Liver (tissue), 9 donors: Measurements from ENCODE around the gene PRPF6. TPM values are rescaled to one million over a fixed set of nuclear protein-coding genes. Genes with fewer than 3 reads are reported as not detected.
A peak's percentile ranks its signal among the peaks of the same experiment; 100 is the strongest.

Experiments
- DNase-seq: peaks from one replicate; pipeline ENCODE4 v3.0.0-alpha.2; 2017; ENCODE audit warnings: low spot score
- H3K27ac ChIP-seq, 2 donors: one replicate each; pipeline ENCODE4 v1.7.0; 2013; ENCODE audit warnings: inconsistent platforms in 2 of 2, low read length in 2 of 2, control low read depth in 1 of 2, low read depth in 1 of 2, mild to moderate bottlenecking in 1 of 2
- H3K27me3 ChIP-seq, 4 donors: one replicate each; pipeline versions ENCODE4 v1.6.1 to v1.7.0; 2013; ENCODE audit warnings: low read length in 3 of 4, inconsistent platforms in 1 of 4, mild to moderate bottlenecking in 1 of 4, moderate library complexity in 1 of 4; ENCODE audit not compliant: control insufficient read depth in 4 of 4, insufficient read depth in 4 of 4
- H3K36me3 ChIP-seq, 4 donors: one replicate each; pipeline versions ENCODE4 v1.6.1 to v1.7.0; 2013; ENCODE audit warnings: low read length in 3 of 4, mild to moderate bottlenecking in 3 of 4, low read depth in 1 of 4, moderate library complexity in 1 of 4; ENCODE audit not compliant: control insufficient read depth in 4 of 4, insufficient read depth in 3 of 4
- H3K4me1 ChIP-seq, 4 donors: one replicate each; pipeline versions ENCODE4 v1.6.1 to v1.7.0; 2013; ENCODE audit warnings: low read length in 3 of 4, mild to moderate bottlenecking in 3 of 4, moderate library complexity in 1 of 4; ENCODE audit not compliant: control insufficient read depth in 4 of 4, insufficient read depth in 4 of 4
- H3K4me3 ChIP-seq, 3 donors: one replicate each; pipeline versions ENCODE4 v1.6.1 to v1.7.0; 2013; ENCODE audit warnings: low read length in 3 of 3, control low read depth in 1 of 3, low read depth in 1 of 3, mild to moderate bottlenecking in 1 of 3
- H3K9ac ChIP-seq, 2 donors: one replicate each; pipeline ENCODE4 v1.7.0; 2013; ENCODE audit warnings: low read length in 2 of 2, mild to moderate bottlenecking in 2 of 2, moderate library complexity in 2 of 2, control low read depth in 1 of 2, low read depth in 1 of 2
- H3K9me3 ChIP-seq, 4 donors: one replicate each; pipeline versions ENCODE4 v1.6.1 to v1.7.0; 2013; ENCODE audit warnings: low read length in 3 of 4; ENCODE audit not compliant: control insufficient read depth in 4 of 4
- EGR1 ChIP-seq, 2 donors: IDR thresholded peaks; 2 replicates each; pipeline ENCODE4 v1.6.1; 2016 to 2018; ENCODE audit warnings: antibody characterized with exemption in 2 of 2, low read depth in 2 of 2
- FOXA1 ChIP-seq: IDR thresholded peaks from 2 replicates; pipeline ENCODE4 v1.6.1; 2016; ENCODE audit warnings: antibody characterized with exemption
- FOXA2 ChIP-seq: IDR thresholded peaks from 2 replicates; pipeline ENCODE4 v1.6.1; 2016; ENCODE audit warnings: antibody characterized with exemption
- GABPA ChIP-seq, 2 donors: IDR thresholded peaks in 1 of 2; conservative IDR thresholded peaks in 1 of 2; 2 replicates each; pipeline ENCODE4 v1.6.1; 2016; ENCODE audit warnings: antibody characterized with exemption in 2 of 2, mild to moderate bottlenecking in 1 of 2, moderate library complexity in 1 of 2
- HNF4A ChIP-seq, 2 donors: conservative IDR thresholded peaks; 2 replicates each; pipeline ENCODE4 v1.6.1; 2016; ENCODE audit warnings: antibody characterized with exemption in 2 of 2, mild to moderate bottlenecking in 2 of 2
- HNF4G ChIP-seq: IDR thresholded peaks from 2 replicates; pipeline ENCODE4 v1.6.1; 2016; ENCODE audit warnings: antibody characterized with exemption
- JUND ChIP-seq, 2 donors: IDR thresholded peaks; 2 replicates each; pipeline ENCODE4 v1.6.1; 2016; ENCODE audit warnings: antibody characterized with exemption in 2 of 2
- NR2F2 ChIP-seq: IDR thresholded peaks from 2 replicates; pipeline ENCODE4 v1.6.1; 2016; ENCODE audit warnings: antibody characterized with exemption
- RAD21 ChIP-seq, 2 donors: IDR thresholded peaks; 2 replicates each; pipeline ENCODE4 v1.6.1; 2016; ENCODE audit warnings: antibody characterized with exemption in 2 of 2, mild to moderate bottlenecking in 2 of 2
- RXRA ChIP-seq, 2 donors: IDR thresholded peaks; 2 replicates each; pipeline ENCODE4 v1.6.1; 2017 to 2018; ENCODE audit warnings: antibody characterized with exemption in 2 of 2, mild to moderate bottlenecking in 1 of 2
- SP1 ChIP-seq: IDR thresholded peaks from 2 replicates; pipeline ENCODE4 v1.6.1; 2018; ENCODE audit warnings: antibody characterized with exemption, mild to moderate bottlenecking
- TAF1 ChIP-seq: conservative IDR thresholded peaks from 2 replicates; pipeline ENCODE4 v1.6.1; 2016; ENCODE audit warnings: antibody characterized with exemption, mild to moderate bottlenecking
- YY1 ChIP-seq: IDR thresholded peaks from 2 replicates; pipeline ENCODE4 v1.6.1; 2016; ENCODE audit warnings: antibody characterized with exemption, mild to moderate bottlenecking
- WGBS: extraction: QIAGEN DNeasy Blood & Tissue Kit; methylation state at CpG from one replicate; pipeline ENCODE4 v1.1.7; 2013; 5-methylcytosine and 5-hydroxymethylcytosine counted together
- polyA plus RNA-seq, 2 donors: library from polyadenylated mRNA; stranded (reverse) in 1 of 2; unstranded in 1 of 2; fragments of 200-250 nt in 1 of 2; fragments of >200 nt in 1 of 2; fragmentation: Nextera tagmentation in 1 of 2; extraction: Ambion mirVana in 1 of 2; gene quantifications; one replicate each; pipeline versions ENCODE4 v1.2.1 to v1.2.3, GENCODE V29; 2013 to 2015
- total RNA-seq, 2 donors: library from RNA; depleted of rRNA; stranded (reverse); fragments of >200 nt; gene quantifications; one replicate each; pipeline ENCODE4 v1.2.3, GENCODE V29; 2014
- TF ChIP-seq, protein P1 (sequence below): IDR thresholded peaks from 2 replicates; pipeline ENCODE4 v1.6.1; 2016; ENCODE audit warnings: antibody characterized with exemption
- TF ChIP-seq, protein P2 (sequence below): IDR thresholded peaks from 2 replicates; pipeline ENCODE4 v1.6.1; 2016; ENCODE audit warnings: antibody characterized with exemption
- TF ChIP-seq, protein P3 (sequence below): IDR thresholded peaks from 2 replicates; pipeline ENCODE4 v1.6.1; 2016; ENCODE audit warnings: antibody characterized with exemption, mild to moderate bottlenecking
- TF ChIP-seq, protein P4 (sequence below): IDR thresholded peaks from 2 replicates; pipeline ENCODE4 v1.6.1; 2016; ENCODE audit warnings: antibody characterized with exemption
- TF ChIP-seq, protein P5 (sequence below): fragments of 150-350 bp; IDR thresholded peaks from 2 replicates; pipeline ENCODE4 v1.5.1; 2017; ENCODE audit warnings: improper control_type of control experiment, low read depth, low read length; ENCODE audit not compliant: missing input control
- donor health status: healthy.
- donor health status: healthy.
- donor health status: healthy.
- donor health status: healthy.
- donor health status: healthy.

PRPF6 gene
- total and polyA plus RNA-seq, 4 donors, result 16.3 to 24.9 (median 23.1) TPM

DNA sequence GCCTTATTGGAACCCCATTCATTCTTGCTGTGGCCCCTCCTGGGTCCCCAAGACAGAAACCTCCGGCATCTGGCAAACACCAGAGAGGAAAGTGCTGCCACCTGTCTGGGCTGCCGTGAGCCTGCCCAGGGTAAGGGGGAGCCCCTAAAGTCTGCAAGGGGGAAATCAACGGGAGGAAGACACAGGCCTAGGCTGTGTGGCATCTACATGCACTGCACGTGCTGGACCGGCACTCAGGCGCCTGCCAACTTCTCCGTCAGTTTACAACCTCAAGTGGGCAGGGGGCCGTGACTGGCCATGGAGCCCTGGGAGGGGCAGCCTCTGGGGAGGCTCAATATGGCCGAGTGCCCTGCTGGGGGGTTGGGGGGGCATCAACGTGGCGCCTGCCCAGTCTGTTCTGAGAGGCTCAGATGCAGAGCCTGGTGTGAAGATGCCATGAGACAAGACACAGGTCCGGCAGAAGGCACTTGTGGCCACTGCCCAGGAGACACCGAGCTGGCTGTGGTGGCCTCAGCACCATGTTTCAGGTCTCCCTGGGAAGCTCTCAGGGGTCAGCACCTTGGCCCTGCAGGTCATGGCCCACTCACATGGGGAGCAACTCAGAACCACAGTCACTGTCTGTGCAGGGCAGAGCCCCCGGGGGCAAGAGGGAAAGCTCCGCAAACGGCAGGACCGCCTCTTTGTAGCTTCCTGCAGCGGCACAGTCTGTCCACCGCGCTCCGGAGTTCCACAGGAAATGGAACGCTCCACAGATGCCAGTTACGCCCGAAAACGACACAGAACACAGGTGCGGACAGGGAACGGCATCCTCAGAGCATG, 33.1 kb upstream of the PRPF6 start:
- 65% methylated on average over 27 of the region's 27 CpGs for WGBS
- no peak overlapping the region for H3K9ac ChIP-seq
- H3K4me3 ChIP-seq, result no peak overlapping the region
- H3K36me3 ChIP-seq, result peaks cover 9 to 28% (median 12%) of the 10 kb centered on the region in 4 donors
- DNase-seq, result no peak
- no peaks in the 10 kb centered on the region for H3K9me3 ChIP-seq
- no peak for TF ChIP-seq GABPA (IDR thresholded peaks at IDR 0.05 in 1 of 2, conservative IDR thresholded peaks at IDR 0.05 in 1 of 2)
- TF ChIP-seq HNF4A (conservative IDR thresholded peaks at IDR 0.05), result no peak
- no peak for TF ChIP-seq YY1
- no peak for TF ChIP-seq FOXA2
- TF ChIP-seq, protein P1, sequence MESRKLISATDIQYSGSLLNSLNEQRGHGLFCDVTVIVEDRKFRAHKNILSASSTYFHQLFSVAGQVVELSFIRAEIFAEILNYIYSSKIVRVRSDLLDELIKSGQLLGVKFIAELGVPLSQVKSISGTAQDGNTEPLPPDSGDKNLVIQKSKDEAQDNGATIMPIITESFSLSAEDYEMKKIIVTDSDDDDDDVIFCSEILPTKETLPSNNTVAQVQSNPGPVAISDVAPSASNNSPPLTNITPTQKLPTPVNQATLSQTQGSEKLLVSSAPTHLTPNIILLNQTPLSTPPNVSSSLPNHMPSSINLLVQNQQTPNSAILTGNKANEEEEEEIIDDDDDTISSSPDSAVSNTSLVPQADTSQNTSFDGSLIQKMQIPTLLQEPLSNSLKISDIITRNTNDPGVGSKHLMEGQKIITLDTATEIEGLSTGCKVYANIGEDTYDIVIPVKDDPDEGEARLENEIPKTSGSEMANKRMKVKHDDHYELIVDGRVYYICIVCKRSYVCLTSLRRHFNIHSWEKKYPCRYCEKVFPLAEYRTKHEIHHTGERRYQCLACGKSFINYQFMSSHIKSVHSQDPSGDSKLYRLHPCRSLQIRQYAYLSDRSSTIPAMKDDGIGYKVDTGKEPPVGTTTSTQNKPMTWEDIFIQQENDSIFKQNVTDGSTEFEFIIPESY, result no peak
- no peak for TF ChIP-seq JUND (IDR thresholded peaks at IDR 0.05)
- TF ChIP-seq, protein P2, sequence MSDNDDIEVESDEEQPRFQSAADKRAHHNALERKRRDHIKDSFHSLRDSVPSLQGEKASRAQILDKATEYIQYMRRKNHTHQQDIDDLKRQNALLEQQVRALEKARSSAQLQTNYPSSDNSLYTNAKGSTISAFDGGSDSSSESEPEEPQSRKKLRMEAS, result no peak
- TF ChIP-seq, protein P3, sequence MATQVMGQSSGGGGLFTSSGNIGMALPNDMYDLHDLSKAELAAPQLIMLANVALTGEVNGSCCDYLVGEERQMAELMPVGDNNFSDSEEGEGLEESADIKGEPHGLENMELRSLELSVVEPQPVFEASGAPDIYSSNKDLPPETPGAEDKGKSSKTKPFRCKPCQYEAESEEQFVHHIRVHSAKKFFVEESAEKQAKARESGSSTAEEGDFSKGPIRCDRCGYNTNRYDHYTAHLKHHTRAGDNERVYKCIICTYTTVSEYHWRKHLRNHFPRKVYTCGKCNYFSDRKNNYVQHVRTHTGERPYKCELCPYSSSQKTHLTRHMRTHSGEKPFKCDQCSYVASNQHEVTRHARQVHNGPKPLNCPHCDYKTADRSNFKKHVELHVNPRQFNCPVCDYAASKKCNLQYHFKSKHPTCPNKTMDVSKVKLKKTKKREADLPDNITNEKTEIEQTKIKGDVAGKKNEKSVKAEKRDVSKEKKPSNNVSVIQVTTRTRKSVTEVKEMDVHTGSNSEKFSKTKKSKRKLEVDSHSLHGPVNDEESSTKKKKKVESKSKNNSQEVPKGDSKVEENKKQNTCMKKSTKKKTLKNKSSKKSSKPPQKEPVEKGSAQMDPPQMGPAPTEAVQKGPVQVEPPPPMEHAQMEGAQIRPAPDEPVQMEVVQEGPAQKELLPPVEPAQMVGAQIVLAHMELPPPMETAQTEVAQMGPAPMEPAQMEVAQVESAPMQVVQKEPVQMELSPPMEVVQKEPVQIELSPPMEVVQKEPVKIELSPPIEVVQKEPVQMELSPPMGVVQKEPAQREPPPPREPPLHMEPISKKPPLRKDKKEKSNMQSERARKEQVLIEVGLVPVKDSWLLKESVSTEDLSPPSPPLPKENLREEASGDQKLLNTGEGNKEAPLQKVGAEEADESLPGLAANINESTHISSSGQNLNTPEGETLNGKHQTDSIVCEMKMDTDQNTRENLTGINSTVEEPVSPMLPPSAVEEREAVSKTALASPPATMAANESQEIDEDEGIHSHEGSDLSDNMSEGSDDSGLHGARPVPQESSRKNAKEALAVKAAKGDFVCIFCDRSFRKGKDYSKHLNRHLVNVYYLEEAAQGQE, result no peak
- TF ChIP-seq FOXA1, result no peak
- no peak for TF ChIP-seq RAD21 (IDR thresholded peaks at IDR 0.05)
- TF ChIP-seq, protein P4, sequence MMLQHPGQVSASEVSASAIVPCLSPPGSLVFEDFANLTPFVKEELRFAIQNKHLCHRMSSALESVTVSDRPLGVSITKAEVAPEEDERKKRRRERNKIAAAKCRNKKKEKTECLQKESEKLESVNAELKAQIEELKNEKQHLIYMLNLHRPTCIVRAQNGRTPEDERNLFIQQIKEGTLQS, result no peak
- no peak for TF ChIP-seq TAF1
- TF ChIP-seq, protein P5, sequence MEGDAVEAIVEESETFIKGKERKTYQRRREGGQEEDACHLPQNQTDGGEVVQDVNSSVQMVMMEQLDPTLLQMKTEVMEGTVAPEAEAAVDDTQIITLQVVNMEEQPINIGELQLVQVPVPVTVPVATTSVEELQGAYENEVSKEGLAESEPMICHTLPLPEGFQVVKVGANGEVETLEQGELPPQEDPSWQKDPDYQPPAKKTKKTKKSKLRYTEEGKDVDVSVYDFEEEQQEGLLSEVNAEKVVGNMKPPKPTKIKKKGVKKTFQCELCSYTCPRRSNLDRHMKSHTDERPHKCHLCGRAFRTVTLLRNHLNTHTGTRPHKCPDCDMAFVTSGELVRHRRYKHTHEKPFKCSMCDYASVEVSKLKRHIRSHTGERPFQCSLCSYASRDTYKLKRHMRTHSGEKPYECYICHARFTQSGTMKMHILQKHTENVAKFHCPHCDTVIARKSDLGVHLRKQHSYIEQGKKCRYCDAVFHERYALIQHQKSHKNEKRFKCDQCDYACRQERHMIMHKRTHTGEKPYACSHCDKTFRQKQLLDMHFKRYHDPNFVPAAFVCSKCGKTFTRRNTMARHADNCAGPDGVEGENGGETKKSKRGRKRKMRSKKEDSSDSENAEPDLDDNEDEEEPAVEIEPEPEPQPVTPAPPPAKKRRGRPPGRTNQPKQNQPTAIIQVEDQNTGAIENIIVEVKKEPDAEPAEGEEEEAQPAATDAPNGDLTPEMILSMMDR, result no peak
- TF ChIP-seq RXRA (IDR thresholded peaks at IDR 0.05), result no peak
- no peak for TF ChIP-seq EGR1 (IDR thresholded peaks at IDR 0.05; ENCODE audit: low read depth in 2 of 2)
- no peak for TF ChIP-seq HNF4G
- TF ChIP-seq NR2F2, result no peak
- TF ChIP-seq SP1, result no peak
- H3K4me1 ChIP-seq, result peaks cover 13 to 54% (median 46%) of the 10 kb centered on the region in 4 donors
- H3K27me3 ChIP-seq, result no peaks in the 10 kb centered on the region
- peak overlapping the region in 1 of 2 donors; percentile 96 for H3K27ac ChIP-seq
